ENCODE data around the gene KLF9. TPM values are rescaled to one million over a fixed set of nuclear protein-coding genes. Genes with fewer than 3 reads are reported as not detected.

KLF9 gene
- total RNA-seq, 2 experiments from 2014 or later = 1.9 to 2.3 TPM

- H3K27ac ChIP-seq (ENCODE audit: low read depth, low read length, poor library complexity, severe bottlenecking) = no peak overlapping the region
- H3K36me3 ChIP-seq (ENCODE audit: insufficient read depth, low read length) = no peaks in the 10 kb centered on the region
- no peaks in the 10 kb centered on the region for H3K9me3 ChIP-seq (ENCODE audit: low read length)
- H3K79me2 ChIP-seq (ENCODE audit: insufficient read depth, low read depth, low read length) = no peaks in the 10 kb centered on the region
- no peak overlapping the region for H2AFZ ChIP-seq (ENCODE audit: low read length)
- no peak overlapping the region for H3K4me3 ChIP-seq (ENCODE audit: low read depth, low read length, poor library complexity, severe bottlenecking)
- ChIA-PET POLR2A (interaction anchor here (0.9 to 1.5 kb wide), 2 partner anchors 31 to 34 kb away, joined by 3 to 7 read pairs; no protein-coding TSS in a partner anchor), CTCF (ENCODE audit: unreplicated experiment) (no interaction called here)
- no peak overlapping the region for H3K4me2 ChIP-seq (ENCODE audit: low read length)
- H3K4me1 ChIP-seq (ENCODE audit: insufficient read depth, low read length, poor library complexity, severe bottlenecking) = no peaks in the 10 kb centered on the region
- H4K20me1 ChIP-seq (ENCODE audit: insufficient read depth, low read length) = no peaks in the 10 kb centered on the region
- TF ChIP-seq CTCF (conservative IDR thresholded peaks at IDR 0.05; ENCODE audit: low read length) (no peak), EZH2phosphoT487 (IDR thresholded peaks at IDR 0.05; ENCODE audit: borderline replicate concordance, low read depth, low read length) (no peak)
- intact Hi-C loops (cut with micrococcal nuclease; ENCODE audit: unreplicated experiment) = no loop called here
- no peak for DNase-seq (ENCODE audit: low spot score)
- no peaks in the 10 kb centered on the region for H3K9me2 ChIP-seq (ENCODE audit: insufficient read depth, low read length)
- BruUV-seq (replicated peaks) = no TSS peak
Observed at GRCh38 chr9:70367305-70367930, 47.0 kb downstream of the KLF9 start.

GRCh38 chr9:70363760-70364159 lies 50.7 kb downstream of the KLF9 start:
- ChIA-PET CTCF (ENCODE audit: unreplicated experiment) (no interaction called here), POLR2A (interaction anchor here (0.7 kb wide), 1 partner anchor 199 kb away, joined by 3 read pairs; no protein-coding TSS in a partner anchor)
- BruUV-seq (replicated peaks) = no TSS peak

More at GRCh38 chr9:70363760-70364159, 50.7 kb downstream of the KLF9 start:
- H3K79me2 ChIP-seq (ENCODE audit: insufficient read depth, low read depth, low read length) = no peaks in the 10 kb centered on the region
- H3K27ac ChIP-seq (ENCODE audit: low read depth, low read length, poor library complexity, severe bottlenecking) = no peak overlapping the region
- no peaks in the 10 kb centered on the region for H4K20me1 ChIP-seq (ENCODE audit: insufficient read depth, low read length)
- H3K9me2 ChIP-seq (ENCODE audit: insufficient read depth, low read length) = no peaks in the 10 kb centered on the region
- H3K4me3 ChIP-seq (ENCODE audit: low read depth, low read length, poor library complexity, severe bottlenecking) = no peak overlapping the region
- DNase-seq (ENCODE audit: low spot score) = no peak
- intact Hi-C loops (cut with micrococcal nuclease; ENCODE audit: unreplicated experiment) = no loop called here
- H3K9me3 ChIP-seq (ENCODE audit: low read length) = no peaks in the 10 kb centered on the region
- TF ChIP-seq EZH2phosphoT487 (IDR thresholded peaks at IDR 0.05; ENCODE audit: borderline replicate concordance, low read depth, low read length) (no peak), CTCF (conservative IDR thresholded peaks at IDR 0.05; ENCODE audit: low read length) (no peak)
- H3K36me3 ChIP-seq (ENCODE audit: insufficient read depth, low read length) = no peaks in the 10 kb centered on the region
- no peaks in the 10 kb centered on the region for H3K4me1 ChIP-seq (ENCODE audit: insufficient read depth, low read length, poor library complexity, severe bottlenecking)
- no peak overlapping the region for H2AFZ ChIP-seq (ENCODE audit: low read length)
- no peak overlapping the region for H3K4me2 ChIP-seq (ENCODE audit: low read length)

Measured in OCI-LY7 (cell line).